ENCODE results near the gene PCDH15. TPM values are rescaled to one million over a fixed set of nuclear protein-coding genes. Genes with fewer than 3 reads are reported as not detected.

PCDH15 gene
- total RNA-seq, 1 experiment from 2014 or later: 0.61 TPM

GRCh38 chr10:54372179-54372578, 428.9 kb downstream of the PCDH15 start:
- Mint-ChIP-seq H3K27me3 (ENCODE audit: low read depth) (no peaks in the 10 kb centered on the region), H3K27ac (no peak overlapping the region), H3K4me3 (no peak overlapping the region), H3K36me3 (ENCODE audit: insufficient read depth in 1 of 3, low read depth in 3 of 3) (no peaks in the 10 kb centered on the region; a peak in 1 of 7 replicates), H3K4me1 (no peaks in the 10 kb centered on the region), H3K9me3 (no peaks in the 10 kb centered on the region)
- H3K4me1 ChIP-seq (ENCODE audit: insufficient read depth, low read length): no peaks in the 10 kb centered on the region
- no peak overlapping the region for H3K23ac ChIP-seq (ENCODE audit: insufficient read length, low read depth, low read length)
- no peak overlapping the region for H3T11ph ChIP-seq (ENCODE audit: low read length)
- H3K79me2 ChIP-seq (ENCODE audit: insufficient read depth, low read length): no peaks in the 10 kb centered on the region
- H2AFZ ChIP-seq (ENCODE audit: low read length): no peak overlapping the region
- no peaks in the 10 kb centered on the region for H3K79me1 ChIP-seq (ENCODE audit: insufficient read depth, low read depth, low read length, poor library complexity, severe bottlenecking)
- no peak overlapping the region for H2BK5ac ChIP-seq (ENCODE audit: insufficient read length, low read length)
- H4K8ac ChIP-seq (replicated peaks; ENCODE audit: insufficient read length, low read depth, low read length): no peak overlapping the region
- no peak overlapping the region for H2BK20ac ChIP-seq (ENCODE audit: low read depth, low read length, poor library complexity, severe bottlenecking)
- no peak overlapping the region for H3K27ac ChIP-seq (ENCODE audit: insufficient read length, low read depth, low read length)
- H3K4ac ChIP-seq (ENCODE audit: low read depth, low read length): no peak overlapping the region
- no peaks in the 10 kb centered on the region for H3K9me3 ChIP-seq (ENCODE audit: control insufficient read depth, low read depth, low read length)
- H4K5ac ChIP-seq (ENCODE audit: insufficient read length, low read depth, low read length): no peak overlapping the region
- no peak overlapping the region for H4K91ac ChIP-seq (ENCODE audit: insufficient read length, low read depth, low read length)
- H3K18ac ChIP-seq (ENCODE audit: insufficient read length, low read depth, low read length): no peak overlapping the region
- no peak overlapping the region for H3K14ac ChIP-seq (ENCODE audit: insufficient read depth, low read length)
- no peak for DNase-seq
- no CpG with 5 or more reads among the region's 1 CpG for WGBS (ENCODE audit: extremely low coverage, insufficient read length, low lambda C conversion rate)
- no peak overlapping the region for H3K56ac ChIP-seq (ENCODE audit: insufficient read length, low read depth, low read length)
- no peak overlapping the region for H2AK5ac ChIP-seq (ENCODE audit: insufficient read length, low read length)
- H2BK120ac ChIP-seq (ENCODE audit: low read depth, low read length, poor library complexity, severe bottlenecking): no peak overlapping the region
- H3K23me2 ChIP-seq (ENCODE audit: insufficient read length, low read depth, low read length, poor library complexity, severe bottlenecking): no peaks in the 10 kb centered on the region
- no peaks in the 10 kb centered on the region for H3K27me3 ChIP-seq (ENCODE audit: insufficient read depth, low read length)
- no peak overlapping the region for H3K9ac ChIP-seq (ENCODE audit: extremely low read depth, insufficient read length, low read length)
- no peak overlapping the region for H2BK15ac ChIP-seq (ENCODE audit: low read depth, low read length)
- TF ChIP-seq, protein P1, sequence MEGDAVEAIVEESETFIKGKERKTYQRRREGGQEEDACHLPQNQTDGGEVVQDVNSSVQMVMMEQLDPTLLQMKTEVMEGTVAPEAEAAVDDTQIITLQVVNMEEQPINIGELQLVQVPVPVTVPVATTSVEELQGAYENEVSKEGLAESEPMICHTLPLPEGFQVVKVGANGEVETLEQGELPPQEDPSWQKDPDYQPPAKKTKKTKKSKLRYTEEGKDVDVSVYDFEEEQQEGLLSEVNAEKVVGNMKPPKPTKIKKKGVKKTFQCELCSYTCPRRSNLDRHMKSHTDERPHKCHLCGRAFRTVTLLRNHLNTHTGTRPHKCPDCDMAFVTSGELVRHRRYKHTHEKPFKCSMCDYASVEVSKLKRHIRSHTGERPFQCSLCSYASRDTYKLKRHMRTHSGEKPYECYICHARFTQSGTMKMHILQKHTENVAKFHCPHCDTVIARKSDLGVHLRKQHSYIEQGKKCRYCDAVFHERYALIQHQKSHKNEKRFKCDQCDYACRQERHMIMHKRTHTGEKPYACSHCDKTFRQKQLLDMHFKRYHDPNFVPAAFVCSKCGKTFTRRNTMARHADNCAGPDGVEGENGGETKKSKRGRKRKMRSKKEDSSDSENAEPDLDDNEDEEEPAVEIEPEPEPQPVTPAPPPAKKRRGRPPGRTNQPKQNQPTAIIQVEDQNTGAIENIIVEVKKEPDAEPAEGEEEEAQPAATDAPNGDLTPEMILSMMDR (conservative IDR thresholded peaks at IDR 0.05): no peak
- no peaks in the 10 kb centered on the region for H4K20me1 ChIP-seq (ENCODE audit: control insufficient read depth, insufficient read depth, insufficient read length)
- H3K4me2 ChIP-seq (ENCODE audit: insufficient read depth, insufficient read length, low read length): no peak overlapping the region
- H2BK12ac ChIP-seq (ENCODE audit: insufficient read length, low read depth, low read length): no peak overlapping the region

Data from H9 (cell line).